A673 (cell line): ENCODE measurements around the gene ENAM. TPM values are rescaled to one million over a fixed set of nuclear protein-coding genes. Genes with fewer than 3 reads are reported as not detected.
"Not testable (repeated sequence)": the region's sequence is repeated elsewhere in the genome, so short reads cannot be mapped to it uniquely, and the experiment has no call there.

Source experiments
- BruUV-seq: library from RNA; stranded (reverse); fragments of 400-500 nt; replicated peaks from 2 replicates; lab custom pipeline; 2021; lab: Mats Ljungman, UMichigan
- CTCF ChIA-PET: fragments of 300-600 bp; sonication (Branson Sonifier 250); formaldehyde crosslinking; loops from one replicate; lab custom pipeline; 2022; ENCODE audit warnings: antibody characterized with exemption; lab: Charles Lee
- POLR2A ChIA-PET: fragments of 300-600 bp; sonication (Branson Sonifier 250); formaldehyde crosslinking; loops from one replicate; lab custom pipeline; 2022; ENCODE audit warnings: antibody characterized with exemption; ENCODE audit not compliant: low non-redundant PET; lab: Charles Lee
- DNase-seq: peaks from one replicate; pipeline ENCODE4 v3.0.0-alpha.2; 2015; ENCODE audit warnings: low spot score
- H3K27ac ChIP-seq: fragments of 200-600 bp; sonication (generic); 2 replicates; pipeline ENCODE4 v1.5.1; 2016; ENCODE audit warnings: mixed run types, low read depth, mild to moderate bottlenecking, mixed read lengths, antibody characterized with exemption, low read length; ENCODE audit not compliant: poor library complexity, severe bottlenecking
- H3K27me3 ChIP-seq: fragments of 200-600 bp; sonication (generic); replicated peaks from 2 replicates; pipeline ENCODE4 v1.6.1; 2017; ENCODE audit warnings: mixed run types, low read depth, mild to moderate bottlenecking, mixed read lengths, antibody characterized with exemption, low read length; ENCODE audit not compliant: insufficient read depth, poor library complexity
- H3K36me3 ChIP-seq: fragments of 200-600 bp; sonication (generic); 2 replicates; pipeline ENCODE4 v1.6.1; 2016; ENCODE audit warnings: mixed run types, mild to moderate bottlenecking, mixed read lengths, antibody characterized with exemption, low read length; ENCODE audit not compliant: insufficient read depth, poor library complexity, severe bottlenecking
- H3K4me1 ChIP-seq: fragments of 200-600 bp; sonication (generic); 2 replicates; pipeline ENCODE4 v1.6.1; 2017; ENCODE audit warnings: mixed run types, mild to moderate bottlenecking, mixed read lengths, antibody characterized with exemption, low read length; ENCODE audit not compliant: insufficient read depth, poor library complexity, severe bottlenecking
- H3K4me3 ChIP-seq: fragments of 200-600 bp; sonication (generic); 2 replicates; pipeline ENCODE4 v1.5.1; 2016; ENCODE audit warnings: low read depth, mixed run types, mild to moderate bottlenecking, mixed read lengths, low read length; ENCODE audit not compliant: poor library complexity, severe bottlenecking
- H3K9me3 ChIP-seq: fragments of 200-600 bp; sonication (generic); 2 replicates; pipeline ENCODE4 v1.6.1; 2016; ENCODE audit warnings: mixed run types, low read depth, mild to moderate bottlenecking, mixed read lengths, antibody characterized with exemption, low read length; ENCODE audit not compliant: poor library complexity, severe bottlenecking
- EZH2 ChIP-seq: fragments of 200-600 bp; sonication (generic); IDR thresholded peaks from 2 replicates; pipeline ENCODE4 v1.6.1; 2017; ENCODE audit warnings: borderline replicate concordance, low read depth, mild to moderate bottlenecking, mixed read lengths, antibody characterized with exemption, low read length; ENCODE audit not compliant: poor library complexity, severe bottlenecking
- intact Hi-C: fragments of 100-400 bp; cut with micrococcal nuclease; formaldehyde crosslinking; loops from one replicate; pipeline ENCODE4 v1.10.0; 2022; ENCODE audit not compliant: unreplicated experiment
- total RNA-seq: library from RNA; stranded (reverse); gene quantifications from 2 replicates; pipeline ENCODE4 v1.2.3, GENCODE V29; 2021
- TF ChIP-seq, protein P1 (sequence below): fragments of 300-800, 200-600 bp; sonication (generic); conservative IDR thresholded peaks from 2 replicates; pipeline ENCODE4 v1.5.1; 2017; ENCODE audit warnings: low read depth, mild to moderate bottlenecking, antibody characterized with exemption, low read length, moderate library complexity, mixed read lengths

Gene ENAM
- total RNA-seq, 1 experiment from 2014 or later = not detected

DNA sequence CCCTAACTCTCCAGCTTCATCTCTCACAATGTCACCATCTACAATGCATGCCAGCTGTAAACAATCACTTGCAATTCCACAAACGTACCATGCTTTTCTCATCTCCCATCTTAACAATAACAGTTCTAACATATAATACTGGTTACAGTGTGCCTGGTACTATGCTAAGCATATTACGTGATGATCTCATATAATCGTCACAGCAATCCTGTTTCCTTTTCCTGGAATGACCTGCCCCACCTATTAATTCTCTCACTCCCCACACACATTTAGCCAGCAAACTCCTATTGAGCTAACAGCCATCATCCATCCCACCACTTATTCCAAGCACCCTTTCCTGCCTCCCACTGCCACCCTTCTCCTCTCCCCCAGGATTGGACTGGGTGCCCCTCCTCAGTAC lies 29.9 kb downstream of the ENAM start:
- BruUV-seq = no TSS peak
- CTCF ChIA-PET = no interaction called here
- intact Hi-C loops = no loop called here

DNA sequence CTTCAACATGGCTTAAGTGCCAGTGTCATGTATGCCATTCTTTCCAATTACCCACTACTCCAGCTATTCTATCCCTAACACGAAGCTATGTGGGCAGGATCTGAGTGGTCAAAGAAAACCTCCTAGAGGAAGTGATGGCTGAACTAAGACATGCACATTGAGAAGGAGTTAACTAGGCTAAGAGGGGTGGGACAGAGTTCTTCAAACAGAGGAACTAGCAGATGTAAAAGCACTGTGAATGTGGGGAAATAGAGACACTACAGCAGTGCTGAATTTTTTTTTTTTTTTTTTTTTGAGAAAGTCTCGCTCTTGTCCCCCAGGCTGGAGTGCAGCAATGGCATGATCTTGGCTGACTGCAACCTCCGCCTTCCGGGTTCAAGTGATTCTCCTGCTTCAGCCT lies 31.6 kb downstream of the ENAM start:
- Histone ChIP-seq H3K27ac (no peak overlapping the region), H3K9me3 (no peaks in the 10 kb centered on the region), H3K27me3 (no peaks in the 10 kb centered on the region), H3K4me3 (no peak overlapping the region), H3K36me3 (no peaks in the 10 kb centered on the region), H3K4me1 (no peaks in the 10 kb centered on the region)
- ChIA-PET POLR2A (no interaction called here), CTCF (no interaction called here)
- no TSS peak for BruUV-seq
- no peak for DNase-seq
- no peak for TF ChIP-seq EZH2
- TF ChIP-seq, protein P1, sequence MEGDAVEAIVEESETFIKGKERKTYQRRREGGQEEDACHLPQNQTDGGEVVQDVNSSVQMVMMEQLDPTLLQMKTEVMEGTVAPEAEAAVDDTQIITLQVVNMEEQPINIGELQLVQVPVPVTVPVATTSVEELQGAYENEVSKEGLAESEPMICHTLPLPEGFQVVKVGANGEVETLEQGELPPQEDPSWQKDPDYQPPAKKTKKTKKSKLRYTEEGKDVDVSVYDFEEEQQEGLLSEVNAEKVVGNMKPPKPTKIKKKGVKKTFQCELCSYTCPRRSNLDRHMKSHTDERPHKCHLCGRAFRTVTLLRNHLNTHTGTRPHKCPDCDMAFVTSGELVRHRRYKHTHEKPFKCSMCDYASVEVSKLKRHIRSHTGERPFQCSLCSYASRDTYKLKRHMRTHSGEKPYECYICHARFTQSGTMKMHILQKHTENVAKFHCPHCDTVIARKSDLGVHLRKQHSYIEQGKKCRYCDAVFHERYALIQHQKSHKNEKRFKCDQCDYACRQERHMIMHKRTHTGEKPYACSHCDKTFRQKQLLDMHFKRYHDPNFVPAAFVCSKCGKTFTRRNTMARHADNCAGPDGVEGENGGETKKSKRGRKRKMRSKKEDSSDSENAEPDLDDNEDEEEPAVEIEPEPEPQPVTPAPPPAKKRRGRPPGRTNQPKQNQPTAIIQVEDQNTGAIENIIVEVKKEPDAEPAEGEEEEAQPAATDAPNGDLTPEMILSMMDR = no peak
- intact Hi-C loops = no loop called here

More for the DNA sequence above, 29.9 kb downstream of the ENAM start:
- Histone ChIP-seq H3K9me3 (no peaks in the 10 kb centered on the region), H3K4me1 (no peaks in the 10 kb centered on the region), H3K27ac (no peak overlapping the region), H3K27me3 (no peaks in the 10 kb centered on the region), H3K4me3 (no peak overlapping the region), H3K36me3 (no peaks in the 10 kb centered on the region)
- no peak for DNase-seq
- TF ChIP-seq, protein P1 = no peak
- TF ChIP-seq EZH2 = no peak
- POLR2A ChIA-PET = no interaction called here

DNA sequence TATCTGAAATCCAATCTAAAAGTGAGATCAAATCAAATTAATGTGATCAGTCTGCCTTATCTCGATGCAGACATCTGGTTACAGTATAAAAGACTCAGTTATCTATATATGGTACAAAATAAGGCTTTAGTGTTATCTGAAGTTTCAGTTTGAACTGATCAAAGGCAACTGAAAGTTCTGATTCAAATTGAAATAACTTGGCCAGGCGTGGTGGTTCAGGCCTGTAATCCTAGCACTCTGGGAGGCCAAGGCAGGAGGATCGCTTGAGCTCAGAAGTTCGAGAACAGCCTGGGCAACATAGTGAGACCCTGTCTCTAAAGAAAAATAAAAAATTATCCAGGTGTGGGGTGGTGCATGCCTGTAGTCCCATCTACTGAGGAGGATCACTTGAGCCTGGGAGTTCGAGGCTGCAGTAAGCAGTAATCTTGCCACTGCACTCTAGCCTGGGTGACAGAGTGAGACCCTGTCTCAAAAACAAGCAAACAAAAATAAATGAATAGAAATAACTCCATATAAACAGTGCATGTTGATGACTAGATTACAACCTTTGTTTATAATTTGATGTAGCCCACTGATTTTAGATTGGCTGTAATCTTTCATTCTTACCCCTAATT lies 32.9 kb downstream of the ENAM start:
- BruUV-seq, H3K4me1 ChIP-seq, POLR2A ChIA-PET, H3K36me3 ChIP-seq, intact Hi-C loops, DNase-seq, H3K27me3 ChIP-seq, H3K27ac ChIP-seq, H3K4me3 ChIP-seq, H3K9me3 ChIP-seq, CTCF ChIA-PET: not testable (repeated sequence)

DNA sequence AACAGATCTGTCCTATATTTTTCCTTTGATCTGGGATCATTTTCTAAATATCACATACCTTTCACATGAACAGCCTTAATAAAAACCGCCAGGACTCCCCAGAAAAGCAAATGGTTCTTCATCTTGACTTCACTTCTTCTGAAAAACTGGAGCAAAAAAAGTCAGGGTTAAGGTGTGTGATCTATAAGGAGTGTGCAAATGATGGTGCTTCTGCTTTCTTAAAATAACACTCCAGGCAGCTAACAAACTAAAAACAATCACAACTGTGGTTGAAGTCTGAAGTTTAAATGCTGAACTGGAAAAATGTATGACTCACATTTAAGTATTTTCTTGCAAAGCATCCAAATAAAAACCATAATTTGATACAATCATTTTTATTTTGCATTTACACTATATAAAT lies 37.8 kb downstream of the ENAM start, which contains the start of gene JCHAIN:
Gene JCHAIN, minus strand, starts transcription at position 140 of the 400 bp plus-strand sequence. Its CDS starts 18 bp downstream, at position 122.
- intact Hi-C loops = no loop called here
- BruUV-seq = no TSS peak
- H3K4me1 ChIP-seq = no peaks in the 10 kb centered on the region
- DNase-seq = no peak
- no peak for TF ChIP-seq EZH2
- TF ChIP-seq, protein P1 = no peak
- H3K9me3 ChIP-seq = no peaks in the 10 kb centered on the region
- POLR2A ChIA-PET = no interaction called here
- no peak within 1 kb of the TSS for H3K4me3 ChIP-seq
- no peak within 1 kb of the TSS for H3K27ac ChIP-seq
- CTCF ChIA-PET = no interaction called here
- H3K36me3 ChIP-seq = no peaks in the 10 kb centered on the region
- no peaks in the 10 kb centered on the region for H3K27me3 ChIP-seq
